OCI-LY3 (cell line): Measurements from ENCODE around the gene DOCK1.
"Not testable (repeated sequence)": the region's sequence is repeated elsewhere in the genome, so short reads cannot be mapped to it uniquely, and the experiment has no call there.

Source experiments
- H2AFZ ChIP-seq: fragments of 200-600, 300-600 bp; shearing (Covaris generic); 2 replicates; pipeline ENCODE4 v1.6.0; 2014; ENCODE audit warnings: antibody characterized with exemption, low read depth, low read length
- H3K27ac ChIP-seq: fragments of 200-600, 300-600 bp; sonication (generic); 2 replicates; pipeline ENCODE4 v1.5.1; 2014; ENCODE audit warnings: mild to moderate bottlenecking, low read length, moderate library complexity, mixed read lengths
- H3K27me3 ChIP-seq: fragments of 200-600, 300-600 bp; sonication (generic); 2 replicates; pipeline ENCODE4 v1.6.1; 2014; ENCODE audit warnings: low read depth, low read length, mixed read lengths
- H3K36me3 ChIP-seq: fragments of 200-600, 300-600 bp; sonication (generic); replicated peaks from 2 replicates; pipeline ENCODE3; 2014; ENCODE audit warnings: low read depth, low read length, mixed read lengths
- H3K4me1 ChIP-seq: fragments of 300-600, 200-600 bp; sonication (generic); 2 replicates; pipeline ENCODE4 v1.6.1; 2014; ENCODE audit warnings: low read length, mixed read lengths
- H3K4me2 ChIP-seq: fragments of 200-600, 300-600 bp; sonication (generic); 2 replicates; pipeline ENCODE4 v1.6.1; 2014; ENCODE audit warnings: low read length, mixed read lengths
- H3K4me3 ChIP-seq: fragments of 300-600, 200-600 bp; sonication (generic); 2 replicates; pipeline ENCODE4 v1.5.1; 2014; ENCODE audit warnings: antibody characterized with exemption, mild to moderate bottlenecking, low read length, moderate library complexity
- H3K79me2 ChIP-seq: fragments of 300-600, 200-600 bp; shearing (Covaris generic); 2 replicates; pipeline ENCODE4 v1.6.1; 2014; ENCODE audit warnings: mild to moderate bottlenecking, low read length, mixed read lengths
- H3K9ac ChIP-seq: fragments of 300-600, 200-600 bp; shearing (Covaris generic); 2 replicates; pipeline ENCODE4 v1.6.0; 2014; ENCODE audit warnings: mild to moderate bottlenecking, low read length, moderate library complexity
- H3K9me3 ChIP-seq: fragments of 200-600, 300-600 bp; shearing (Covaris generic); 2 replicates; pipeline ENCODE4 v1.6.1; 2014; ENCODE audit warnings: low read length, mixed read lengths; ENCODE audit not compliant: insufficient read depth
- H4K20me1 ChIP-seq: fragments of 200-600, 300-600 bp; sonication (generic); 2 replicates; pipeline ENCODE4 v1.6.1; 2016; ENCODE audit warnings: low read length, mixed read lengths; ENCODE audit not compliant: insufficient read depth
- CTCF ChIP-seq: fragments of 200-600, 300-600 bp; sonication (generic); IDR thresholded peaks from 2 replicates; pipeline ENCODE4 v1.5.1; 2014; ENCODE audit warnings: antibody characterized with exemption, low read length, low read depth
- EZH2phosphoT487 ChIP-seq: fragments of 200-600 bp; shearing (Covaris generic); IDR thresholded peaks from 2 replicates; pipeline ENCODE4 v1.6.1; 2018; ENCODE audit warnings: antibody characterized with exemption, mixed run types, low read depth

DOCK1 gene

GRCh38 chr10:126911301-126911700 lies 6.1 kb downstream of the DOCK1 start:
- Histone ChIP-seq H3K4me3 (no peak overlapping the region), H3K27ac (no peak overlapping the region), H3K4me1 (no peaks in the 10 kb centered on the region), H4K20me1 (no peaks in the 10 kb centered on the region), H3K4me2 (no peak overlapping the region), H2AFZ (no peak overlapping the region), H3K27me3 (no peaks in the 10 kb centered on the region), H3K9ac (no peak overlapping the region), H3K9me3 (no peaks in the 10 kb centered on the region), H3K36me3 (no peaks in the 10 kb centered on the region), H3K79me2 (no peaks in the 10 kb centered on the region)
- TF ChIP-seq EZH2phosphoT487 (no peak), CTCF (no peak)

- no peaks in the 10 kb centered on the region for H3K9me3 ChIP-seq
- TF ChIP-seq EZH2phosphoT487 (no peak), CTCF (no peak)
- no peaks in the 10 kb centered on the region for H4K20me1 ChIP-seq
- H3K36me3 ChIP-seq: no peaks in the 10 kb centered on the region
- no peak overlapping the region for H3K27ac ChIP-seq
- H3K79me2 ChIP-seq: no peaks in the 10 kb centered on the region
- H2AFZ ChIP-seq: no peak overlapping the region
- H3K4me1 ChIP-seq: no peaks in the 10 kb centered on the region
- H3K9ac ChIP-seq: no peak overlapping the region
- H3K4me2 ChIP-seq: no peak overlapping the region
- no peaks in the 10 kb centered on the region for H3K27me3 ChIP-seq
- H3K4me3 ChIP-seq: no peak overlapping the region
Measured at GRCh38 chr10:126913316-126913715, 8.1 kb downstream of the DOCK1 start.

- Histone ChIP-seq H3K79me2 (no peaks in the 10 kb centered on the region), H3K4me3 (no peak overlapping the region), H4K20me1 (no peaks in the 10 kb centered on the region), H3K27ac (no peak overlapping the region), H3K4me1 (no peaks in the 10 kb centered on the region), H3K4me2 (no peak overlapping the region), H3K36me3 (no peaks in the 10 kb centered on the region), H3K9ac (no peak overlapping the region), H3K27me3 (no peaks in the 10 kb centered on the region), H3K9me3 (no peaks in the 10 kb centered on the region), H2AFZ (no peak overlapping the region)
- no peak for TF ChIP-seq EZH2phosphoT487
- TF ChIP-seq CTCF: no peak
Measured at GRCh38 chr10:126914561-126914960, 9.3 kb downstream of the DOCK1 start.

GRCh38 chr10:126916952-126917351 lies 11.7 kb downstream of the DOCK1 start:
- not testable (repeated sequence) for H3K79me2 ChIP-seq, H3K27ac ChIP-seq, H3K36me3 ChIP-seq, H3K4me3 ChIP-seq, H3K9me3 ChIP-seq, H4K20me1 ChIP-seq, H3K9ac ChIP-seq, H3K4me1 ChIP-seq, H3K27me3 ChIP-seq, H2AFZ ChIP-seq, H3K4me2 ChIP-seq

- Histone ChIP-seq H3K27ac (no peak overlapping the region), H3K79me2 (no peaks in the 10 kb centered on the region), H3K4me1 (no peaks in the 10 kb centered on the region), H3K4me3 (no peak overlapping the region), H3K4me2 (no peak overlapping the region), H4K20me1 (no peaks in the 10 kb centered on the region), H3K9me3 (no peaks in the 10 kb centered on the region), H3K9ac (no peak overlapping the region), H2AFZ (no peak overlapping the region), H3K36me3 (no peaks in the 10 kb centered on the region), H3K27me3 (no peaks in the 10 kb centered on the region)
- TF ChIP-seq CTCF: no peak
- no peak for TF ChIP-seq EZH2phosphoT487
Measured at GRCh38 chr10:126917375-126917774, 12.1 kb downstream of the DOCK1 start.
